Gastrocnemius medialis (tissue), 4 donors: Measurements from ENCODE around the gene PDZK1IP1. TPM values are rescaled to one million over a fixed set of nuclear protein-coding genes. Genes with fewer than 3 reads are reported as not detected.

Experiments used
- ATAC-seq, 2 donors: fragments of 150-250 bp; one replicate each; pipeline ENCODE4 v1.9.1; 2016
- DNase-seq, 2 donors: peaks; one replicate each; pipeline ENCODE4 v3.0.0-alpha.2; 2019
- H3K27ac ChIP-seq, 4 donors: fragments of 200-600 bp; sonication (generic); 1 replicate in 1 of 4; 2 replicates in 3 of 4; pipeline ENCODE4 v1.5.1; 2016 to 2018; ENCODE audit warnings: mild to moderate bottlenecking in 2 of 4, moderate library complexity in 1 of 4
- H3K27me3 ChIP-seq, 3 donors: fragments of 200-600 bp; sonication (generic) in 2 of 3; 1 replicate in 1 of 3; 2 replicates in 2 of 3; pipeline versions ENCODE4 v1.5.1 to v1.6.0; 2016 to 2019; ENCODE audit warnings: mild to moderate bottlenecking in 1 of 3, moderate library complexity in 1 of 3
- H3K36me3 ChIP-seq, 2 donors: fragments of 200-600 bp; sonication (generic) in 1 of 2; one replicate each; pipeline ENCODE4 v1.5.1; 2017 to 2018
- H3K4me1 ChIP-seq, 2 donors: fragments of 200-600 bp; sonication (generic) in 1 of 2; one replicate each; pipeline ENCODE4 v1.5.1; 2016 to 2017; ENCODE audit warnings: mild to moderate bottlenecking in 2 of 2
- H3K4me3 ChIP-seq, 4 donors: fragments of 200-600 bp; sonication (generic) in 3 of 4; 1 replicate in 1 of 4; 2 replicates in 3 of 4; pipeline ENCODE4 v1.5.1; 2016 to 2019; ENCODE audit warnings: mild to moderate bottlenecking in 2 of 4
- H3K9me3 ChIP-seq, 3 donors: fragments of 200-600 bp; sonication (generic) in 2 of 3; 1 replicate in 1 of 3; 2 replicates in 2 of 3; pipeline ENCODE4 v1.5.1; 2016 to 2019
- CTCF ChIP-seq, 5 experiments: fragments of 450-650 bp in 3 of 5; fragments of 200-600 bp in 2 of 5; sonication (generic) in 2 of 5; IDR thresholded peaks in 4 of 5; conservative IDR thresholded peaks in 1 of 5; 1 replicate in 4 of 5; 2 replicates in 1 of 5; pipeline ENCODE4 v1.5.1; 2016 to 2019; ENCODE audit warnings: antibody characterized with exemption in 5 of 5, mild to moderate bottlenecking in 3 of 5, moderate library complexity in 3 of 5
- POLR2A ChIP-seq, 2 donors: fragments of 450-650 bp; IDR thresholded peaks; one replicate each; pipeline ENCODE4 v1.6.1; 2017; ENCODE audit warnings: antibody characterized with exemption in 2 of 2, mild to moderate bottlenecking in 2 of 2, moderate library complexity in 2 of 2
- in situ Hi-C, 4 donors: fragments of 200-750 bp; cut with MboI; loops; one replicate each; pipeline versions ENCODE4 v1.15.0 to v1.8.0; 2017; ENCODE audit warnings: low sequenced_read_pairs in 4 of 4
- intact Hi-C: fragments of 100-400 bp; cut with DNase I; formaldehyde crosslinking; loops from one replicate; pipeline ENCODE4 v1.15.1; 2023; ENCODE audit warnings: low total_unique reads
- total RNA-seq, 4 donors: library from RNA; depleted of rRNA; stranded (reverse); fragments of >200 nt; gene quantifications; one replicate each; pipeline versions ENCODE4 v1.1.0 to v1.2.3, GENCODE V29; 2016

PDZK1IP1 gene
- total RNA-seq, 4 donors from 2014 or later: 1.8 to 10.9 (median 3.9) TPM; not detected in 1

- TF ChIP-seq CTCF (IDR thresholded peaks at IDR 0.05 in 4 of 5, conservative IDR thresholded peaks at IDR 0.05 in 1 of 5) (no peak), POLR2A (IDR thresholded peaks at IDR 0.05) (no peak)
- Histone ChIP-seq H3K27me3 (peaks cover 52 to 57% (median 56%) of the 10 kb centered on the region in 3 donors), H3K27ac (no peak overlapping the region), H3K4me1 (peaks cover 2 to 12% of the 10 kb centered on the region in 2 donors), H3K9me3 (no peaks in the 10 kb centered on the region), H3K36me3 (no peaks in the 10 kb centered on the region), H3K4me3 (no peak overlapping the region)
- no peak for DNase-seq
- ATAC-seq: no peak
- in situ Hi-C loops: no loop called here
- intact Hi-C loops: no loop called here
Observed at GRCh38 chr1:47223174-47223920, 33.5 kb upstream of the PDZK1IP1 start.

GRCh38 chr1:47222476-47222875 lies 32.6 kb upstream of the PDZK1IP1 start:
- Histone ChIP-seq H3K4me1 (peaks cover 2 to 12% of the 10 kb centered on the region in 2 donors), H3K27ac (no peak overlapping the region), H3K36me3 (no peaks in the 10 kb centered on the region), H3K4me3 (no peak overlapping the region), H3K27me3 (peaks cover 45 to 50% (median 48%) of the 10 kb centered on the region in 3 donors), H3K9me3 (no peaks in the 10 kb centered on the region)
- TF ChIP-seq POLR2A (IDR thresholded peaks at IDR 0.05) (no peak), CTCF (IDR thresholded peaks at IDR 0.05 in 4 of 5, conservative IDR thresholded peaks at IDR 0.05 in 1 of 5) (no peak)
- no peak for ATAC-seq
- in situ Hi-C loops: no loop called here
- DNase-seq: no peak
- intact Hi-C loops: no loop called here

GRCh38 chr1:47219590-47220220 lies 29.9 kb upstream of the PDZK1IP1 start:
- in situ Hi-C loops (no loop called here), intact Hi-C loops (no loop called here)

DNA sequence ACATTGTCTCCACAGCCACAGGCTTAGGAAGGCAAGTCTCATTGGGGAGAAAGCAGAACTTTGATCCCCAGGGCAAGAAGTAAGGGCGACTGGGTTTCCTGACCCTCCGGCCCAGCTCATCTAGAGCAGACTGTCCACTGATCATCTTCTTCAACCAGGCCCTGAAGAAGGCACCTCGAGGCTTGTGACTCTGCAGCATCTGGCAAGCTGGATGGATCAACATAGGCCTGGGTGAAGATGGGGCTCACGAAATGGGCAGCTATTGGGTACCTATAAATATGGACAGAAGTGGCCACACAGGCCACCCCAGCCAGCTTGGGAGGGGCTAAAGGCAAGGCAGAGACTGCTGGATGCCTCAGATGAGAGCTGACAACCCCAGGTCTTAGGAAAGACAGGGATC lies 29.2 kb upstream of the PDZK1IP1 start:
- Histone ChIP-seq H3K27me3 (peaks cover 13 to 15% (median 15%) of the 10 kb centered on the region in 3 donors), H3K36me3 (no peaks in the 10 kb centered on the region), H3K4me3 (no peak overlapping the region), H3K9me3 (no peaks in the 10 kb centered on the region), H3K4me1 (no peaks in the 10 kb centered on the region), H3K27ac (no peak overlapping the region)
- no peak for ATAC-seq
- in situ Hi-C loops (no loop called here), intact Hi-C loops (no loop called here)
- no peak for TF ChIP-seq CTCF (IDR thresholded peaks at IDR 0.05 in 4 of 5, conservative IDR thresholded peaks at IDR 0.05 in 1 of 5)
- no peak for TF ChIP-seq POLR2A (IDR thresholded peaks at IDR 0.05)
- DNase-seq: no peak

More at GRCh38 chr1:47219590-47220220, 29.9 kb upstream of the PDZK1IP1 start:
- DNase-seq: no peak
- no peak overlapping the region for H3K4me3 ChIP-seq
- H3K27ac ChIP-seq: no peak overlapping the region
- peaks cover 20 to 22% (median 22%) of the 10 kb centered on the region in 3 donors for H3K27me3 ChIP-seq
- no peak for ATAC-seq
- no peaks in the 10 kb centered on the region for H3K36me3 ChIP-seq
- H3K4me1 ChIP-seq: peaks cover 0 to 2% of the 10 kb centered on the region in 2 donors
- no peaks in the 10 kb centered on the region for H3K9me3 ChIP-seq
- TF ChIP-seq CTCF (IDR thresholded peaks at IDR 0.05 in 4 of 5, conservative IDR thresholded peaks at IDR 0.05 in 1 of 5) (no peak), POLR2A (IDR thresholded peaks at IDR 0.05) (no peak)
